ENCODE measurements around the gene TTC33. TPM values are rescaled to one million over a fixed set of nuclear protein-coding genes. Genes with fewer than 3 reads are reported as not detected.

Gene TTC33
- total RNA-seq, 2 donors from 2014 or later, result 10.3 to 22.5 TPM

- H3K27me3 ChIP-seq (replicated peaks; ENCODE audit: insufficient read depth), result no peaks in the 10 kb centered on the region
- no peaks in the 10 kb centered on the region for H3K4me1 ChIP-seq (ENCODE audit: control insufficient read depth in 1 of 2, low read depth in 2 of 2)
- DNase-seq (ENCODE audit: low spot score), result no peak
- no peak overlapping the region for H3K4me3 ChIP-seq
- no peaks in the 10 kb centered on the region for H3K9me3 ChIP-seq
- H3K36me3 ChIP-seq, result no peaks in the 10 kb centered on the region
- ATAC-seq (ENCODE audit: insufficient number of reproducible peaks, low FRiP score, low read depth), result no peak
- H3K27ac ChIP-seq, result no peak overlapping the region
- TF ChIP-seq CTCF (IDR thresholded peaks at IDR 0.05), result no peak
Observed at GRCh38 chr5:40521108-40521785, 234.5 kb downstream of the TTC33 start.

GRCh38 chr5:40518485-40518917, 237.3 kb downstream of the TTC33 start:
- no peak for TF ChIP-seq CTCF (IDR thresholded peaks at IDR 0.05)

GRCh38 chr5:40515476-40515875, 240.3 kb downstream of the TTC33 start:
- H3K27me3 ChIP-seq (replicated peaks; ENCODE audit: insufficient read depth), result no peaks in the 10 kb centered on the region
- H3K36me3 ChIP-seq, result no peaks in the 10 kb centered on the region
- no peak for TF ChIP-seq CTCF (IDR thresholded peaks at IDR 0.05)
- ATAC-seq (ENCODE audit: insufficient number of reproducible peaks, low FRiP score, low read depth) (no peak), DNase-seq (ENCODE audit: low spot score) (no peak)
- no peaks in the 10 kb centered on the region for H3K9me3 ChIP-seq
- H3K4me3 ChIP-seq, result no peak overlapping the region
- no peak overlapping the region for H3K27ac ChIP-seq
- no peaks in the 10 kb centered on the region for H3K4me1 ChIP-seq (ENCODE audit: control insufficient read depth in 1 of 2, low read depth in 2 of 2)

More at GRCh38 chr5:40518485-40518917, 237.3 kb downstream of the TTC33 start:
- Histone ChIP-seq H3K27me3 (replicated peaks; ENCODE audit: insufficient read depth) (no peaks in the 10 kb centered on the region), H3K36me3 (no peaks in the 10 kb centered on the region), H3K27ac (no peak overlapping the region), H3K4me3 (no peak overlapping the region), H3K4me1 (ENCODE audit: control insufficient read depth in 1 of 2, low read depth in 2 of 2) (no peaks in the 10 kb centered on the region), H3K9me3 (no peaks in the 10 kb centered on the region)
- ATAC-seq (ENCODE audit: insufficient number of reproducible peaks, low FRiP score, low read depth) (no peak), DNase-seq (ENCODE audit: low spot score) (no peak)

GRCh38 chr5:40514976-40515375, 240.8 kb downstream of the TTC33 start:
- no peak for DNase-seq (ENCODE audit: low spot score)
- no peak for TF ChIP-seq CTCF (IDR thresholded peaks at IDR 0.05)
- ATAC-seq (ENCODE audit: insufficient number of reproducible peaks, low FRiP score, low read depth), result no peak
- Histone ChIP-seq H3K9me3 (no peaks in the 10 kb centered on the region), H3K36me3 (no peaks in the 10 kb centered on the region), H3K4me1 (ENCODE audit: control insufficient read depth in 1 of 2, low read depth in 2 of 2) (no peaks in the 10 kb centered on the region), H3K4me3 (no peak overlapping the region), H3K27ac (no peak overlapping the region), H3K27me3 (replicated peaks; ENCODE audit: insufficient read depth) (no peaks in the 10 kb centered on the region)

GRCh38 chr5:40511801-40512200, 244.0 kb downstream of the TTC33 start:
- Histone ChIP-seq H3K9me3 (no peaks in the 10 kb centered on the region), H3K4me3 (no peak overlapping the region), H3K36me3 (no peaks in the 10 kb centered on the region), H3K27me3 (replicated peaks; ENCODE audit: insufficient read depth) (no peaks in the 10 kb centered on the region), H3K4me1 (ENCODE audit: control insufficient read depth in 1 of 2, low read depth in 2 of 2) (no peaks in the 10 kb centered on the region), H3K27ac (no peak overlapping the region)
- no peak for DNase-seq (ENCODE audit: low spot score)
- no peak for TF ChIP-seq CTCF (IDR thresholded peaks at IDR 0.05)
- ATAC-seq (ENCODE audit: insufficient number of reproducible peaks, low FRiP score, low read depth), result no peak
